ENCODE data around the gene RBM19.

The RBM19 gene

DNA sequence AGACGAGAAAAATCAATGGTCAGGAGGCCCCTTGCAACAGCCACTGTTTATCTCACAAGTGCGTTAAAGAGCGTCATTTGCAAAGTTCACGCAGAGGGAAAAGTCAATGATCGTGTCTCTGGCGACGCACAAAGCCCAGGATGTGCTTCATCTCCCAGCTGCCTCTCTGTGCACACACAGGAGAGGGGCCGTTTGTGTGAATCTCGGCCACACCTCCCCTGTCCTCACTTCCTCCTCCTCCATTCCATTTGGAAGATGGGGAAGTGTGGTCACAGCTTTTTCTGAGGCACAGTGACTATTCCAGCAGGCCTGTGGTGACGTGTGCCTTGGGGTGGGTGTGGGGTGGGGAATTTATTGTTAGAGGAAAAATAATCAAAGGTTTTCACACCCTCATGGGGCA is 90.4 kb downstream of the RBM19 start:
- H3K27ac ChIP-seq: no peak overlapping the region

DNA sequence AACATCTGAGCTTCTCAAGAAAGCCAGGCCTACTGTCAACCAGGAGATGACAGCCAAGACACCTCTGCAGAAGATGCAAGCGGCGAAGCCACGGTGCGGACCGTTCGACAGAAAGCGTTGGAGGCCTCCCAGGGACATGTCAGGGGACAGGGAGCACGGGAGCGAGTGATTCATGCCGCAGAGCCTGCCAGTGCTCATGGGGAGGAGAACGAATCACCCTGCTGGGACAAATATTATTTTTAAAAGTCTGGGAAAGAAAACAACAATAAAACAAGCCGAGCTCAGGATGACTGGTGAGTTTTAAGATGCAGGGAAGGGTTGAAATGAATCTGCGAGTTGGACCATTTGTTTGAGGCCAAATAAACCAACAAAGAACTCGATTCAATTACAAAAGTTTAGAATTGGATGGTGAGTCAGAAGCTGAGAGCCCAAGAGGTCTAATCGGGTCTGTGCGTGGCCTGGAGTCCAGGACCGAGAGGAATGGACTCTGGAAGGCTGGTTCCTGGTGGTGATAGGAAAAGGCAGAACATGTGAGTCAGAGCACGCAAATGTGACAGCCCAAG is 91.0 kb downstream of the RBM19 start:
- Histone ChIP-seq H3K27me3 (no peaks in the 10 kb centered on the region), H3K9me3 (no peaks in the 10 kb centered on the region), H3K4me3 (ENCODE audit: low read depth in 1 of 2, low read length in 1 of 2) (no peak overlapping the region), H3K36me3 (no peaks in the 10 kb centered on the region), H3K4me1 (ENCODE audit: control insufficient read depth in 1 of 2, insufficient read depth in 1 of 2, low read depth in 1 of 2, low read length in 1 of 2) (no peaks in the 10 kb centered on the region), H3K27ac (no peak overlapping the region)
- TF ChIP-seq, protein P1, sequence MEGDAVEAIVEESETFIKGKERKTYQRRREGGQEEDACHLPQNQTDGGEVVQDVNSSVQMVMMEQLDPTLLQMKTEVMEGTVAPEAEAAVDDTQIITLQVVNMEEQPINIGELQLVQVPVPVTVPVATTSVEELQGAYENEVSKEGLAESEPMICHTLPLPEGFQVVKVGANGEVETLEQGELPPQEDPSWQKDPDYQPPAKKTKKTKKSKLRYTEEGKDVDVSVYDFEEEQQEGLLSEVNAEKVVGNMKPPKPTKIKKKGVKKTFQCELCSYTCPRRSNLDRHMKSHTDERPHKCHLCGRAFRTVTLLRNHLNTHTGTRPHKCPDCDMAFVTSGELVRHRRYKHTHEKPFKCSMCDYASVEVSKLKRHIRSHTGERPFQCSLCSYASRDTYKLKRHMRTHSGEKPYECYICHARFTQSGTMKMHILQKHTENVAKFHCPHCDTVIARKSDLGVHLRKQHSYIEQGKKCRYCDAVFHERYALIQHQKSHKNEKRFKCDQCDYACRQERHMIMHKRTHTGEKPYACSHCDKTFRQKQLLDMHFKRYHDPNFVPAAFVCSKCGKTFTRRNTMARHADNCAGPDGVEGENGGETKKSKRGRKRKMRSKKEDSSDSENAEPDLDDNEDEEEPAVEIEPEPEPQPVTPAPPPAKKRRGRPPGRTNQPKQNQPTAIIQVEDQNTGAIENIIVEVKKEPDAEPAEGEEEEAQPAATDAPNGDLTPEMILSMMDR (IDR thresholded peaks at IDR 0.05): no peak

More for the DNA sequence above, 90.4 kb downstream of the RBM19 start:
- H3K27me3 ChIP-seq: no peaks in the 10 kb centered on the region
- H3K4me3 ChIP-seq (ENCODE audit: low read depth in 1 of 2, low read length in 1 of 2): no peak overlapping the region
- H3K9me3 ChIP-seq: no peaks in the 10 kb centered on the region
- H3K36me3 ChIP-seq: no peaks in the 10 kb centered on the region
- no peaks in the 10 kb centered on the region for H3K4me1 ChIP-seq (ENCODE audit: control insufficient read depth in 1 of 2, insufficient read depth in 1 of 2, low read depth in 1 of 2, low read length in 1 of 2)
- TF ChIP-seq, protein P1 (IDR thresholded peaks at IDR 0.05): no peak

DNA sequence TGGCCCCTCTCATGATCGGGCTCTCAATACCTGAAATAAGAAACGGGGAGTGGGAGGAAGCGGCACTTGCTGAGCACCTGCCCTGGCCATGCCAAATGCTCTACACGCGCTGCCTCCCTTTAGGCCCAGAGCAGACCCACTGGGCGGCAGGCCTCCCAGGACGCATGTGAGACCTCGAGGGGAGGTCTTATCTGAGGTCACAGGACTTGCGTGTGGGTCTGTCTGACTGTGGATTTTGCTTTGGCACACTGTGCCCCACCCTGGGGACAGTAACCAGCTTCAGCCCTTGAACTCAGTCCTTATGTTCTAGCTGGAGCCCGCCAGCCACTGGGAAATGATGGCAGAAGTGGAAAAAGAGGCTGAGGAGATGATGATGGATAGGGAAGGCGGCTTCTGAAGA is 91.8 kb downstream of the RBM19 start:
- Histone ChIP-seq H3K27me3 (no peaks in the 10 kb centered on the region), H3K36me3 (no peaks in the 10 kb centered on the region), H3K4me1 (ENCODE audit: control insufficient read depth in 1 of 2, insufficient read depth in 1 of 2, low read depth in 1 of 2, low read length in 1 of 2) (no peaks in the 10 kb centered on the region), H3K9me3 (no peaks in the 10 kb centered on the region), H3K27ac (no peak overlapping the region), H3K4me3 (ENCODE audit: low read depth in 1 of 2, low read length in 1 of 2) (no peak overlapping the region)
- TF ChIP-seq, protein P1 (IDR thresholded peaks at IDR 0.05): no peak

DNA sequence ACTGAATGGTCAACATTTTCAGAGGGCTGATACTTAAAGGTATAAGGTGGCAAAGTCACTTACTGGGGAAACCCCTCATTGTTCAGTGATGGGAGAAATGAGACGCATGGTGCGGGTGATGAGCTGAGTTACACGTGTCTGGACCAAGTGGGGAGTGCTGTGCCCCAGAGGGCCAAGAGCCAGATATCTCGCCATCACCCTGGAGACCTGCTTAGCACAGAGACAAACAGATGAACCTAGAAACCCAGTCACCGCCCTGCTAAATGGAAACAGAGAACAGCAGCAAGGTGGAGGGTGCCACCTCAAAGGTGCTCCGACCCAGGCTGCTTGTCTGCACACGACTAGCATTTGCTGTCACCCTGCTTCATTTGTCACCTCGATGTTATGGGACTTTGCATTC is 92.4 kb downstream of the RBM19 start:
- Histone ChIP-seq H3K4me3 (ENCODE audit: low read depth in 1 of 2, low read length in 1 of 2) (no peak overlapping the region), H3K27ac (no peak overlapping the region), H3K4me1 (ENCODE audit: control insufficient read depth in 1 of 2, insufficient read depth in 1 of 2, low read depth in 1 of 2, low read length in 1 of 2) (no peaks in the 10 kb centered on the region), H3K9me3 (no peaks in the 10 kb centered on the region), H3K36me3 (no peaks in the 10 kb centered on the region), H3K27me3 (no peaks in the 10 kb centered on the region)
- TF ChIP-seq, protein P1 (IDR thresholded peaks at IDR 0.05): no peak

DNA sequence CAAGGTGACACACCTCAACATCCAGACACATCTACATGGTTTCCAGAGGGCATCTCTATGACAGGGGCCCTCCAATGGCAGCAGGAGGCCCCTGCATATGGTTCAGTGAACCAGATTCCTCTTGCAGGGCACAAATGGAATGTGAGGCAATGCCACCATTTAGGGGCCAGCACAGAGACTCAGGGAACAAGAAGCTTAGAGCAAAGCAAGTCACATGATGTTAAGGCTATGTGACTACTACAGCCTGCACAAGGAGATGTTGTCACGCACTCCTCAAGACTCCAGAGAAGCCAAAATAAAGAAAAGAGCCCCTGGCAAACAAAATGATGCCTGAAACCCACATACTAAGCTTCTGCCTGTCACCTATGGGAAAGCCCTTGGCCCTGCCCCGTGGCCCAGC is 95.2 kb downstream of the RBM19 start:
- Histone ChIP-seq H3K36me3 (no peaks in the 10 kb centered on the region), H3K4me3 (ENCODE audit: low read depth in 1 of 2, low read length in 1 of 2) (no peak overlapping the region)
- TF ChIP-seq, protein P1 (IDR thresholded peaks at IDR 0.05): no peak

DNA sequence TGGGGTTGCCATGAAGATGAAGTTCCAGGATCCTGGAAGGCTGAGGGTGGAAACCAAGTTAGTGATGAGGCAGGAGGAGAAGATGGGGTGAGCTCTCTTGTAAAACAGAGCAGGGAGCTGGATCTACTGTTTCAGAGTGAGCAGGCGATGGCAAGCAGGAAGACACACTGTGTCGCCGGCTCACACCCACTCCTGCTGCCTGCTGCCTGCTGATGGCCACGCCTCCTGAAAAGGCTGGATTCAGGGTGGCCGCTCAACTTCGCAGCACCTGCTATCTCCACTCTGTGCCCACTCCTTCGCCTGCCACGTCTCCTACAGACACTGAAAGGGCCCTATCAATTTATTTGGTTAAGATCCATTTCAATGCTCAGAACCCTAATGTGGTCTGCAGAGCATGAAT is 96.1 kb downstream of the RBM19 start:
- Histone ChIP-seq H3K27ac (no peak overlapping the region), H3K4me3 (ENCODE audit: low read depth in 1 of 2, low read length in 1 of 2) (no peak overlapping the region), H3K27me3 (no peaks in the 10 kb centered on the region), H3K36me3 (no peaks in the 10 kb centered on the region), H3K4me1 (ENCODE audit: control insufficient read depth in 1 of 2, insufficient read depth in 1 of 2, low read depth in 1 of 2, low read length in 1 of 2) (no peaks in the 10 kb centered on the region), H3K9me3 (no peaks in the 10 kb centered on the region)
- TF ChIP-seq, protein P1 (IDR thresholded peaks at IDR 0.05): no peak

More for the DNA sequence above, 95.2 kb downstream of the RBM19 start:
- Histone ChIP-seq H3K9me3 (no peaks in the 10 kb centered on the region), H3K4me1 (ENCODE audit: control insufficient read depth in 1 of 2, insufficient read depth in 1 of 2, low read depth in 1 of 2, low read length in 1 of 2) (no peaks in the 10 kb centered on the region), H3K27me3 (no peaks in the 10 kb centered on the region), H3K27ac (no peak overlapping the region)

All from neutrophil (primary cell).